BJ (cell line): Measurements from ENCODE around the gene EIF2S2. TPM values are rescaled to one million over a fixed set of nuclear protein-coding genes. Genes with fewer than 3 reads are reported as not detected.
"Not testable (repeated sequence)": the region's sequence is repeated elsewhere in the genome, so short reads cannot be mapped to it uniquely, and the experiment has no call there.

Experiments
- CTCF ChIA-PET: fragments of 350-600 bp; formaldehyde crosslinking; extraction: SDS; loops from one replicate; lab custom pipeline; 2021; ENCODE audit warnings: antibody characterized with exemption, inconsistent platforms; lab: Yijun Ruan, JAX
- POLR2A ChIA-PET: fragments of 300-600 bp; sonication (Branson Sonifier 250); formaldehyde crosslinking; extraction: SDS; loops from one replicate; lab custom pipeline; 2021; ENCODE audit warnings: antibody characterized with exemption; lab: Charles Lee
- DNase-seq: peaks from one replicate; pipeline ENCODE4 v3.0.0-alpha.2; 2011; ENCODE audit warnings: low read depth
- H3K27me3 ChIP-seq: 2 replicates; pipeline ENCODE4 v1.6.0; 2011; ENCODE audit warnings: low read length; ENCODE audit not compliant: control insufficient read depth, insufficient read depth
- H3K36me3 ChIP-seq: 2 replicates; pipeline ENCODE4 v1.5.1; 2011; ENCODE audit warnings: low read length; ENCODE audit not compliant: control insufficient read depth, insufficient read depth
- H3K4me3 ChIP-seq: 2 replicates; pipeline ENCODE4 v1.5.1; 2011; ENCODE audit warnings: low read depth, mild to moderate bottlenecking, control low read depth, low read length
- polyA minus RNA-seq: library from RNA; depleted of rRNA, polyadenylated mRNA; stranded (reverse); fragments of >200 nt; gene quantifications from 2 replicates; pipeline ENCODE4 v1.2.3, GENCODE V29; 2011; rRNA and poly(A)+ RNA removed
- polyA plus RNA-seq: library from polyadenylated mRNA; depleted of rRNA; stranded (reverse); fragments of >200 nt; gene quantifications from 2 replicates; pipeline ENCODE4 v1.2.3, GENCODE V29; 2011; rRNA removed
- TF ChIP-seq, protein P1 (sequence below): IDR thresholded peaks from 2 replicates; pipeline ENCODE4 v1.5.1; 2011; ENCODE audit warnings: low read depth, mild to moderate bottlenecking, control low read depth, inconsistent platforms, low read length, moderate library complexity; ENCODE audit not compliant: insufficient read depth

The EIF2S2 gene, protein sequence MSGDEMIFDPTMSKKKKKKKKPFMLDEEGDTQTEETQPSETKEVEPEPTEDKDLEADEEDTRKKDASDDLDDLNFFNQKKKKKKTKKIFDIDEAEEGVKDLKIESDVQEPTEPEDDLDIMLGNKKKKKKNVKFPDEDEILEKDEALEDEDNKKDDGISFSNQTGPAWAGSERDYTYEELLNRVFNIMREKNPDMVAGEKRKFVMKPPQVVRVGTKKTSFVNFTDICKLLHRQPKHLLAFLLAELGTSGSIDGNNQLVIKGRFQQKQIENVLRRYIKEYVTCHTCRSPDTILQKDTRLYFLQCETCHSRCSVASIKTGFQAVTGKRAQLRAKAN
- polyA plus RNA-seq (78.6 and 135 TPM in 2 replicates), polyA minus RNA-seq (19.2 and 21.1 TPM in 2 replicates)

DNA sequence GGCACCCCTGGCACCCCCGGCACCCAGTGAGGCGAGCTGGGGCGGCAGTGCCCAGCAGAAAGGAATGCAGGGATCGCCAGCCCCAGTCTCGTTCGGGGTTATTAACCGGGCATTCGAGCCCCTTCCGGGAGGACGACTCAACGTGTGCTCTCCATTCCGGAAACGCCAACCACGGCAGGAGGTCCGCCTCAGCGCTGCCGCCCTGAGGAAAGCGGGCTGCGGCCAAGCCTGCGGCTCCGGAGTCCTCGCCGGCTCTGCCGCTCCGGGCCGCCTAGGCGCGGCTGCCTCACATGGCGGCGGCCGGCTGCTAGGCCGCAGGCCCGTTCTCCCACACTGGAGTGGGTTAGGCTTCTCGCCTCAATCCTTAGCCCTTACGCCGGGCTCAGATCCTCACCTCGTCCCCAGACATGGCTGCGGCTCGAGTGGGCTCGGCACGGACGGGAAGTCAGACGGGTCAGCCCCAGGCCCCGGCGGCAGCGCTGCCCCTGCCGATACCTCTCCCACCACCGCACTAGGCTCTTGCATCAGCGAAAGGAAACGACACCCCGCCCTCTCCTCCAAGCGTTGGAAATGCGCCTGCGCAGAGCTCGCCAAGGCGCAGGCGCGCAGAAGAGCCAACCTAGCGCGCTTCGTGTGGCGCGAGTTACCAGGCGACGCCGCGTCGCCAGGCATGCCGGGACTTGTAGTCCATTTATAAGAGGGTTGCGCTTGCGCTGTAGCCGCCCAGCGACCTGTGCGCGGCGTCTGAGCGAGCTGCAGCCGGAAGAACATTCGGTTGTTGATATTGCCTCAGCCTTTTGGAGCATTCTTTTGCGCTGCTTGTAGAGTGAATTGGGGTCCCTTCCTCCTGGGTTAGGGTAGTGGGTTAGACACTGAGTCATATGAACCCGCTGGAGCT is at the start of gene EIF2S2:
EIF2S2 (minus strand) TSS at position 542 of the 898 bp plus-strand sequence; CDS start at position 409, 133 bp downstream.
- Histone ChIP-seq H3K36me3 (peaks cover 5% of the 10 kb centered on the region), H3K4me3 (peak within 1 kb of the TSS; percentile 72), H3K27me3 (no peaks in the 10 kb centered on the region)
- DNase-seq: peak; percentile 94
- TF ChIP-seq, protein P1, sequence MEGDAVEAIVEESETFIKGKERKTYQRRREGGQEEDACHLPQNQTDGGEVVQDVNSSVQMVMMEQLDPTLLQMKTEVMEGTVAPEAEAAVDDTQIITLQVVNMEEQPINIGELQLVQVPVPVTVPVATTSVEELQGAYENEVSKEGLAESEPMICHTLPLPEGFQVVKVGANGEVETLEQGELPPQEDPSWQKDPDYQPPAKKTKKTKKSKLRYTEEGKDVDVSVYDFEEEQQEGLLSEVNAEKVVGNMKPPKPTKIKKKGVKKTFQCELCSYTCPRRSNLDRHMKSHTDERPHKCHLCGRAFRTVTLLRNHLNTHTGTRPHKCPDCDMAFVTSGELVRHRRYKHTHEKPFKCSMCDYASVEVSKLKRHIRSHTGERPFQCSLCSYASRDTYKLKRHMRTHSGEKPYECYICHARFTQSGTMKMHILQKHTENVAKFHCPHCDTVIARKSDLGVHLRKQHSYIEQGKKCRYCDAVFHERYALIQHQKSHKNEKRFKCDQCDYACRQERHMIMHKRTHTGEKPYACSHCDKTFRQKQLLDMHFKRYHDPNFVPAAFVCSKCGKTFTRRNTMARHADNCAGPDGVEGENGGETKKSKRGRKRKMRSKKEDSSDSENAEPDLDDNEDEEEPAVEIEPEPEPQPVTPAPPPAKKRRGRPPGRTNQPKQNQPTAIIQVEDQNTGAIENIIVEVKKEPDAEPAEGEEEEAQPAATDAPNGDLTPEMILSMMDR: no peak
- ChIA-PET POLR2A (interaction anchor here (0.5 to 0.8 kb wide), 8 partner anchors 11 to 658 kb away, joined by 3 to 7 read pairs (median 3); partner anchors contain the start of gene CHMP4B), CTCF (interaction anchor here (0.9 to 2.2 kb wide), 6 partner anchors 13 to 249 kb away, joined by 4 to 7 read pairs (median 6); no protein-coding TSS in a partner anchor)

DNA sequence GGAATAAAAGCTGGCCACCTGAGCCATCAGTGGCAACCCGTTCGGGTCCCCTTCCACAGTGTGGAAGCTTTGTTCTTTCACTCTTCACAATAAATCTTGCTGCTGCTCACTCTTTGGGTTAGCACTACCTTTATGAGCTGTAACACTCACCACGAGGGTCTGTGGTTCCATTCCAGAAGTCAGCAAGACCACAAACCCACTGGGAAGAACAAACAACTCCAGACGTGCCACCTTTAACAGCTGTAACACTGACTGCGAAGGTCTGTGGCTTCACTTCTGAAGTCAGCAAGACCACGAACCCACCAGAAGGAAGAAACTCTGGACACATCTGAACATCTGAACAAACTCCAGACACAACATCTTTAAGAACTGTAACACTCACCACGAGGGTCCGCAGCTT is 45.7 kb upstream of the EIF2S2 start:
- H3K27me3 ChIP-seq, H3K36me3 ChIP-seq, DNase-seq, H3K4me3 ChIP-seq, POLR2A ChIA-PET: not testable (repeated sequence)
- CTCF ChIA-PET: interaction anchor here (1.3 kb wide), 1 partner anchor 9 kb away, joined by 3 read pairs; no protein-coding TSS in a partner anchor

GRCh38 chr20:34155836-34156235 is 43.8 kb upstream of the EIF2S2 start:
- POLR2A ChIA-PET: no interaction called here
- Histone ChIP-seq H3K36me3 (no peaks in the 10 kb centered on the region), H3K27me3 (no peaks in the 10 kb centered on the region; the same call in none of the 2 replicates), H3K4me3 (no peak overlapping the region)
- no peak for DNase-seq
- CTCF ChIA-PET: no interaction called here
- TF ChIP-seq, protein P1: no peak

DNA sequence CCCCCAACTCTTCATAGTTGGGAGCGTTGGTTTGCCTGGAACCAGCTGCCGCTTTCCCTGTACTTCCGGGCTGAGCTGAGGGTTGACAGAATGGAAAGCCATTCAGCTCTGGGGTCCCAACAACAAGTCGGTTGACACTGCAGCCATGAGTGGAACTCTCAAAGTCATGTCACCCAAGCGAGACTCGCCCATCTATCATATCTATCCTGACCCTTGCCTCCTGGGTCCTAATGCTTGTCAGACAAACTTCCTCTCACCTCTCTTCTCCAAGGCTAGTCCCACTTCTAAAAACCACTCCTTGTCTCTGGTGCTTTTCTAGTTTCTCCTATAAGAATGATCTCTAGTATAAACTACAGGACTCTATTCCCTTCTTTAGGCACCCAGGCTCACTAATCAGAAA is 41.1 kb upstream of the EIF2S2 start:
- H3K36me3 ChIP-seq, POLR2A ChIA-PET, H3K4me3 ChIP-seq, H3K27me3 ChIP-seq, DNase-seq: not testable (repeated sequence)
- CTCF ChIA-PET: interaction anchor here (1.7 kb wide), 1 partner anchor 37 kb away, joined by 4 read pairs; no protein-coding TSS in a partner anchor

DNA sequence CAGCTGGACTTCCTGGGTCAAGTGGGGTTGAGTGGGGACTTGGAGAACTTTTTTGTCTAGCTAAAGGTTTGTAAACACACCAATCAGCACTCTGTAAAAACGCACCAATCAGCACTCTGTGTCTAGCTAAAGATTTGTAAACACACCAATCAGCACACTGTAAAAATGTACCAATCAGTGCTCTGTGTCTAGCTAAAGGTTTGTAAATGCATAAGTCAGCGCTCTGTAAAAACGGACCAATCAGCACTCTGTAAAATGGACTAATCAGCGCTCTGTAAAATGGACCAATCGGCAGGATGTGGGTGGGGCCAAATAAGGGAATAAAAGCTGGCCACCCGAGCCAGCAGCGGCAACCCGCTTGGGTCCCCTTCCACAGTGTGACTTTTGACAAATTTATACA is 40.0 kb upstream of the EIF2S2 start:
- H3K27me3 ChIP-seq, H3K4me3 ChIP-seq, H3K36me3 ChIP-seq, POLR2A ChIA-PET, DNase-seq: not testable (repeated sequence)
- CTCF ChIA-PET: interaction anchor here (0.6 to 1.7 kb wide), 2 partner anchors 38 to 503 kb away, joined by 3 to 4 read pairs; no protein-coding TSS in a partner anchor

GRCh38 chr20:34150306-34151000 is 38.4 kb upstream of the EIF2S2 start:
- ChIA-PET CTCF (interaction anchor here (1.2 kb wide), 1 partner anchor 21 kb away, joined by 3 read pairs; no protein-coding TSS in a partner anchor), POLR2A (no interaction called here)
- Histone ChIP-seq H3K36me3 (no peaks in the 10 kb centered on the region), H3K27me3 (no peaks in the 10 kb centered on the region; the same call in none of the 2 replicates), H3K4me3 (no peak overlapping the region)
- TF ChIP-seq, protein P1: no peak
- no peak for DNase-seq
